Measurements from ENCODE around the gene STX1A.

DNA sequence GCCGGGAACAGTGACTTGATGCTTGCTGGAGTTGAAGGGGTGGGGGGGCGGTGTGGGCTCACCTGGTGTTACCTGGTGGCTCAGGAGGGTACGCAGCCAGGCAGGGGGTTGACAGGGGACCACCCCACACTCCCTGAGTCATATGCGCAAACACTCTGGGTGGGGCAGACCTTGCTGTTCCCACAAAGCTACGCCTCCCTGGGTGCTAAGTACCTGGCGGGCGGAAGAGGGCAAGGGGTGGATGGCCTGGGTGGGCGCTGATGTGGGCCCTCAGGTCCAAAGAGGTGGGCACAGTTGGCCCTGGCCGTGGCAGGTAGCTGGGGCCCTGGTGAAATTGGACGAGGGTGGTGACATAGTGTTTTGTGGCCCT, 13.9 kb downstream of the STX1A start:
- TF ChIP-seq, protein P1, sequence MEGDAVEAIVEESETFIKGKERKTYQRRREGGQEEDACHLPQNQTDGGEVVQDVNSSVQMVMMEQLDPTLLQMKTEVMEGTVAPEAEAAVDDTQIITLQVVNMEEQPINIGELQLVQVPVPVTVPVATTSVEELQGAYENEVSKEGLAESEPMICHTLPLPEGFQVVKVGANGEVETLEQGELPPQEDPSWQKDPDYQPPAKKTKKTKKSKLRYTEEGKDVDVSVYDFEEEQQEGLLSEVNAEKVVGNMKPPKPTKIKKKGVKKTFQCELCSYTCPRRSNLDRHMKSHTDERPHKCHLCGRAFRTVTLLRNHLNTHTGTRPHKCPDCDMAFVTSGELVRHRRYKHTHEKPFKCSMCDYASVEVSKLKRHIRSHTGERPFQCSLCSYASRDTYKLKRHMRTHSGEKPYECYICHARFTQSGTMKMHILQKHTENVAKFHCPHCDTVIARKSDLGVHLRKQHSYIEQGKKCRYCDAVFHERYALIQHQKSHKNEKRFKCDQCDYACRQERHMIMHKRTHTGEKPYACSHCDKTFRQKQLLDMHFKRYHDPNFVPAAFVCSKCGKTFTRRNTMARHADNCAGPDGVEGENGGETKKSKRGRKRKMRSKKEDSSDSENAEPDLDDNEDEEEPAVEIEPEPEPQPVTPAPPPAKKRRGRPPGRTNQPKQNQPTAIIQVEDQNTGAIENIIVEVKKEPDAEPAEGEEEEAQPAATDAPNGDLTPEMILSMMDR (IDR thresholded peaks at IDR 0.05) = no peak
- TF ChIP-seq ZFX (IDR thresholded peaks at IDR 0.05; ENCODE audit: borderline replicate concordance) = no peak
